ENCODE data around the gene FOXA3. TPM values are rescaled to one million over a fixed set of nuclear protein-coding genes. Genes with fewer than 3 reads are reported as not detected.
A peak's percentile ranks its signal among the peaks of the same experiment; 100 is the strongest.

Gene FOXA3
- polyA plus RNA-seq, 2 of the 4 experiments (the other 2 are of a cell fraction), result 1.6 to 5.3 TPM

DNA sequence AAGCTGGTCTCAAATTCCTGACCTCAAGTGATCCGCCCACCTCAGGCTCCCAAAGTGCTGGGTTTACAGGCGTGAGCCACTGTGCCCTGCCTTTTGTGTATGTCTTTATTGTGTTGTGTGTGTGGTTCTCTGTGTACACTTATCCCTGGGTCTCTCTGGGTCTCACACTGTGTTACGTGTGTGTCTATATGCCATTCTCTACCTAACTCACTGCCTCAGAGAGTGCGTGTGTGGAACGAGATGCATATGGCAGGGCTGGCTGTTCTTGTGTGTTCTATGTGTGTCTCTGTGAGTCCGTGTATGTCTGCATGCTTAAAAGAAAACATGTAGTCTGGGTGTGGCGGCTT is 10.5 kb downstream of the FOXA3 start:
- no peak for TF ChIP-seq MAZ (IDR thresholded peaks at IDR 0.05; ENCODE audit: borderline replicate concordance, low read depth, low read length)
- no peak for TF ChIP-seq RAD21 (conservative IDR thresholded peaks at IDR 0.05 in 1 of 2, IDR thresholded peaks at IDR 0.05 in 1 of 2)
- TF ChIP-seq, protein P1, sequence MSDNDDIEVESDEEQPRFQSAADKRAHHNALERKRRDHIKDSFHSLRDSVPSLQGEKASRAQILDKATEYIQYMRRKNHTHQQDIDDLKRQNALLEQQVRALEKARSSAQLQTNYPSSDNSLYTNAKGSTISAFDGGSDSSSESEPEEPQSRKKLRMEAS (IDR thresholded peaks at IDR 0.05), result no peak
- no peak for TF ChIP-seq MYC (IDR thresholded peaks at IDR 0.05; ENCODE audit: borderline replicate concordance, low read length)
- TF ChIP-seq CEBPB (IDR thresholded peaks at IDR 0.05), result no peak
- TF ChIP-seq EHMT2 (IDR thresholded peaks at IDR 0.05; ENCODE audit: low read depth), result no peak
- no peak for TF ChIP-seq FOSB (CRISPR knock-in tag; IDR thresholded peaks at IDR 0.05)
- no peak for TF ChIP-seq CHD4 (IDR thresholded peaks at IDR 0.05; ENCODE audit: borderline replicate concordance)
- no peak for TF ChIP-seq PHF8 (IDR thresholded peaks at IDR 0.05; ENCODE audit: borderline replicate concordance, low read depth)
- no peak overlapping the region for H3K4me3 ChIP-seq
- CTCF ChIA-PET, result interaction anchor here (0.7 to 1.5 kb wide), 3 partner anchors 8 to 58 kb away, joined by 5 to 12 read pairs (median 7); partner anchors contain the start of gene FOXA3
- no peak for ATAC-seq
- POLR2A ChIA-PET, result no interaction called here
- H3K9me3 ChIP-seq, result no peaks in the 10 kb centered on the region
- no peak for FAIRE-seq
- no peak for DNase-seq (ENCODE audit: low read depth in 1 of 2, low spot score in 1 of 2)
- H3K4me1 ChIP-seq, result no peaks in the 10 kb centered on the region
- WGBS (ENCODE audit: missing lambda C conversion rate), result 87% methylated on average over 7 of the region's 7 CpGs
- H3K27ac ChIP-seq, result no peak overlapping the region
- no peak overlapping the region for H3K4me2 ChIP-seq

DNA sequence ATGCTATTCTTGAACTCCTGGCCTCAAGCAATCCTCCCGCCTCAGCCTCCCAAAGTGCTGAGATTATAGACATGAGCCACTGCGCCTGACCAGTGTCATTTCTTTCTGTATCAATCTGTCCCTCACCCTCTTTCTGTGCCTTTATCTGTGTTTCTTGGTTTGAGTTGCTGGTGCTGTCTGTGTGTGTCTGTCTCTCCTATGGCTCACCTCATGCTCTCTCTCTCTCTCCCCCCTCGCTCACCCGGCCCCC is 12.0 kb downstream of the FOXA3 start:
- POLR2A ChIA-PET, result no interaction called here
- WGBS (ENCODE audit: missing lambda C conversion rate), result 69% methylated on average over 4 of the region's 4 CpGs
- Histone ChIP-seq H3K27ac (peak overlapping the region in 1 of 2 experiments; percentile 30; a peak in 1 of 6 replicates), H3K4me2 (no peak overlapping the region), H3K4me1 (peaks cover 2% of the 10 kb centered on the region), H3K4me3 (no peak overlapping the region), H3K9me3 (no peaks in the 10 kb centered on the region)
- ATAC-seq (peak; percentile 30 to 40; a peak in 4 of 6 replicates), FAIRE-seq (no peak), DNase-seq (ENCODE audit: low read depth in 1 of 2, low spot score in 1 of 2) (no peak)
- no peak for TF ChIP-seq HOXB5 (CRISPR knock-in tag; IDR thresholded peaks at IDR 0.05)
- TF ChIP-seq KDM5A (IDR thresholded peaks at IDR 0.05), result no peak
- TF ChIP-seq, protein P2, sequence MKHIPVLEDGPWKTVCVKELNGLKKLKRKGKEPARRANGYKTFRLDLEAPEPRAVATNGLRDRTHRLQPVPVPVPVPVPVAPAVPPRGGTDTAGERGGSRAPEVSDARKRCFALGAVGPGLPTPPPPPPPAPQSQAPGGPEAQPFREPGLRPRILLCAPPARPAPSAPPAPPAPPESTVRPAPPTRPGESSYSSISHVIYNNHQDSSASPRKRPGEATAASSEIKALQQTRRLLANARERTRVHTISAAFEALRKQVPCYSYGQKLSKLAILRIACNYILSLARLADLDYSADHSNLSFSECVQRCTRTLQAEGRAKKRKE (CRISPR knock-in tag; IDR thresholded peaks at IDR 0.05; ENCODE audit: low read depth), result no peak
- TF ChIP-seq NFE2L2 (conservative IDR thresholded peaks at IDR 0.05; ENCODE audit: low read length), result no peak
- TF ChIP-seq RFX5 (IDR thresholded peaks at IDR 0.05), result no peak
- no peak for TF ChIP-seq MAZ (IDR thresholded peaks at IDR 0.05; ENCODE audit: borderline replicate concordance, low read depth, low read length)
- no peak for TF ChIP-seq BHLHE40 (IDR thresholded peaks at IDR 0.05; ENCODE audit: low read depth, low read length)
- TF ChIP-seq PHF8 (IDR thresholded peaks at IDR 0.05; ENCODE audit: borderline replicate concordance, low read depth), result no peak
- no peak for TF ChIP-seq SREBF2 (IDR thresholded peaks at IDR 0.05)
- TF ChIP-seq POLR2AphosphoS2 (conservative IDR thresholded peaks at IDR 0.05; ENCODE audit: low read length), result no peak
- no peak for TF ChIP-seq RCOR1 (IDR thresholded peaks at IDR 0.05; ENCODE audit: low read depth, low read length)
- no peak for TF ChIP-seq FOSB (CRISPR knock-in tag; IDR thresholded peaks at IDR 0.05)
- TF ChIP-seq, protein P3, sequence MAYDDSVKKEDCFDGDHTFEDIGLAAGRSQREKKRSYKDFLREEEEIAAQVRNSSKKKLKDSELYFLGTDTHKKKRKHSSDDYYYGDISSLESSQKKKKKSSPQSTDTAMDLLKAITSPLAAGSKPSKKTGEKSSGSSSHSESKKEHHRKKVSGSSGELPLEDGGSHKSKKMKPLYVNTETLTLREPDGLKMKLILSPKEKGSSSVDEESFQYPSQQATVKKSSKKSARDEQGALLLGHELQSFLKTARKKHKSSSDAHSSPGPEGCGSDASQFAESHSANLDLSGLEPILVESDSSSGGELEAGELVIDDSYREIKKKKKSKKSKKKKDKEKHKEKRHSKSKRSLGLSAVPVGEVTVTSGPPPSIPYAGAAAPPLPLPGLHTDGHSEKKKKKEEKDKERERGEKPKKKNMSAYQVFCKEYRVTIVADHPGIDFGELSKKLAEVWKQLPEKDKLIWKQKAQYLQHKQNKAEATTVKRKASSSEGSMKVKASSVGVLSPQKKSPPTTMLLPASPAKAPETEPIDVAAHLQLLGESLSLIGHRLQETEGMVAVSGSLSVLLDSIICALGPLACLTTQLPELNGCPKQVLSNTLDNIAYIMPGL (CRISPR knock-in tag; IDR thresholded peaks at IDR 0.05; ENCODE audit: borderline replicate concordance), result no peak
- TF ChIP-seq TP53 (CRISPR knock-in tag; IDR thresholded peaks at IDR 0.05), result no peak
- TF ChIP-seq KDM1A (IDR thresholded peaks at IDR 0.05; ENCODE audit: low read depth), result no peak
- TF ChIP-seq, protein P4, sequence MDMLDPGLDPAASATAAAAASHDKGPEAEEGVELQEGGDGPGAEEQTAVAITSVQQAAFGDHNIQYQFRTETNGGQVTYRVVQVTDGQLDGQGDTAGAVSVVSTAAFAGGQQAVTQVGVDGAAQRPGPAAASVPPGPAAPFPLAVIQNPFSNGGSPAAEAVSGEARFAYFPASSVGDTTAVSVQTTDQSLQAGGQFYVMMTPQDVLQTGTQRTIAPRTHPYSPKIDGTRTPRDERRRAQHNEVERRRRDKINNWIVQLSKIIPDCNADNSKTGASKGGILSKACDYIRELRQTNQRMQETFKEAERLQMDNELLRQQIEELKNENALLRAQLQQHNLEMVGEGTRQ (IDR thresholded peaks at IDR 0.05), result no peak
- CTCF ChIA-PET, result interaction anchor here (0.7 to 2.4 kb wide), 2 partner anchors 12 to 58 kb away, joined by 4 to 9 read pairs; partner anchors contain the start of gene FOXA3
